DND-41 (cell line): Measurements from ENCODE around the gene TRAF3IP1.

Experiments used
- ATAC-seq: fragments of 200-7000 bp; cut with Tn5 transposase; 3 replicates; pipeline ENCODE4 v1.9.1; 2021; ENCODE audit warnings: low read depth; ENCODE audit not compliant: insufficient read depth
- DNase-seq: peaks from one replicate; pipeline ENCODE4 v3.0.0-alpha.2; 2020
- H2AFZ ChIP-seq: 2 replicates; pipeline ENCODE4 v1.6.0; 2012; ENCODE audit warnings: low read depth, low read length
- H3K27ac ChIP-seq: 2 replicates; pipeline ENCODE4 v1.5.1; 2012; ENCODE audit warnings: low read length, inconsistent platforms
- H3K27me3 ChIP-seq: fragments of 200-600 bp; sonication (generic); 2 replicates; pipeline ENCODE4 v1.6.0; 2012; ENCODE audit warnings: low read length, mild to moderate bottlenecking, inconsistent platforms; ENCODE audit not compliant: insufficient read depth, poor library complexity
- H3K36me3 ChIP-seq: 2 replicates; pipeline ENCODE4 v1.5.1; 2012; ENCODE audit warnings: low read length, inconsistent platforms; ENCODE audit not compliant: insufficient read depth
- H3K4me1 ChIP-seq: 2 replicates; pipeline ENCODE4 v1.5.1; 2012; ENCODE audit warnings: mild to moderate bottlenecking, low read length; ENCODE audit not compliant: insufficient read depth
- H3K4me2 ChIP-seq: 2 replicates; pipeline ENCODE4 v1.6.0; 2012; ENCODE audit warnings: mild to moderate bottlenecking, moderate library complexity, low read length, inconsistent platforms; ENCODE audit not compliant: insufficient read depth
- H3K4me3 ChIP-seq, 2 experiments: fragments of 200-600 bp in 1 of 2; shearing (Covaris generic) in 1 of 2; 2 replicates each; pipeline ENCODE4 v1.5.1; 2012 to 2016; ENCODE audit warnings: inconsistent platforms in 2 of 2, low read length in 2 of 2, mild to moderate bottlenecking in 2 of 2, low read depth in 1 of 2, moderate library complexity in 1 of 2
- H3K79me2 ChIP-seq: 2 replicates; pipeline ENCODE4 v1.6.0; 2012; ENCODE audit warnings: low read length, inconsistent platforms; ENCODE audit not compliant: insufficient read depth
- H3K9ac ChIP-seq: 2 replicates; pipeline ENCODE4 v1.6.0; 2012; ENCODE audit warnings: low read depth, mild to moderate bottlenecking, inconsistent platforms, low read length, moderate library complexity
- H3K9me3 ChIP-seq: 2 replicates; pipeline ENCODE4 v1.5.1; 2012; ENCODE audit warnings: low read length, moderate library complexity, mild to moderate bottlenecking, inconsistent platforms; ENCODE audit not compliant: insufficient read depth, severe bottlenecking
- H4K20me1 ChIP-seq: 2 replicates; pipeline ENCODE4 v1.6.0; 2012; ENCODE audit warnings: low read length; ENCODE audit not compliant: insufficient read depth
- CTCF ChIP-seq: IDR thresholded peaks from 2 replicates; pipeline ENCODE4 v1.5.1; 2012; ENCODE audit warnings: borderline replicate concordance, low read length, moderate library complexity, mild to moderate bottlenecking; ENCODE audit not compliant: poor library complexity, severe bottlenecking; ENCODE audit errors: extremely low read depth
- EZH2 ChIP-seq: IDR thresholded peaks from 3 replicates; pipeline ENCODE4 v1.6.1; 2012; ENCODE audit warnings: borderline replicate concordance, low read depth, mild to moderate bottlenecking, moderate library complexity, low read length, inconsistent platforms; ENCODE audit not compliant: severe bottlenecking

TRAF3IP1 gene

DNA sequence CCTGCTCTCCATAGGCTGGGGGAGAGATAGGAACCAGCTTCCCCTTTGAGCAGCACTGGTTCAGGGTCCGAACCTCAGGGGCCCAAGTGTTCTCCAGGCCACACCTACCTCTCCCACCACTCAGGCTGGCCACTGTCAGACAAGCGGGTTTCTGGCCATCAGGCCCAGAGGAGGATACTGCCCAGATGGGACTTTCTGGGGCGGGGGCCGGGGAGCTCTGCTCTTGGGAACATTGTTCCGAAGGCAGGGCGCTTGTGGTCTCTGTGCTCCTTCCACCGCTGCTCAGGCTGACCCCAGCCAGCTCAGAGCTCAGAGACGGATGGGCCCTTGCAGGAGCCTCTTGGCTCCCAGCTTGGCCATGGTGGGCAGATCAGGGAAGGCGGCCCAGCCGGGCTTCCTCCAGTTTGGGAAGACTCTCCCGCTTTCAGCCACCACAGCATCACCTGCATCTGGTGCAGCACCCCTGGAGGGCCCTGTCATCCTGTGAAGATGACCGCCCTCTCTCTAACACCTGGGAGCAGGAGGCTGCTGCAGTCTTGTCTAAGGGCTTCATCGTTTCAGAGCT lies 5.2 kb upstream of the TRAF3IP1 start:
- Histone ChIP-seq H3K9me3 (no peaks in the 10 kb centered on the region), H4K20me1 (no peaks in the 10 kb centered on the region), H3K4me3 (no peak overlapping the region), H3K27me3 (peaks cover 3% of the 10 kb centered on the region), H3K27ac (no peak overlapping the region), H3K36me3 (no peaks in the 10 kb centered on the region), H3K4me2 (no peak overlapping the region), H3K79me2 (no peaks in the 10 kb centered on the region), H3K4me1 (peaks cover 9% of the 10 kb centered on the region), H2AFZ (no peak overlapping the region), H3K9ac (no peak overlapping the region)
- no peak for TF ChIP-seq CTCF
- TF ChIP-seq EZH2: no peak
- no peak for DNase-seq
- ATAC-seq: no peak

GRCh38 chr2:238320648-238321281 lies 447 bp downstream of the TRAF3IP1 start:
- Histone ChIP-seq H3K36me3 (no peaks in the 10 kb centered on the region), H3K4me1 (peaks cover 24% of the 10 kb centered on the region), H3K9ac (peak overlapping the region; percentile 63), H3K9me3 (no peaks in the 10 kb centered on the region), H3K79me2 (0 out of 2 replicates have a peak, but pooled peaks cover 3% of the 10 kb centered on the region), H3K4me2 (peak overlapping the region; percentile 70), H3K27me3 (peaks cover 3% of the 10 kb centered on the region), H4K20me1 (peaks cover 7% of the 10 kb centered on the region), H2AFZ (peak overlapping the region; percentile 64), H3K27ac (no peak overlapping the region), H3K4me3 (peak overlapping the region; percentile 18 to 80; a peak in 3 of 4 replicates)
- TF ChIP-seq EZH2 (no peak), CTCF (no peak)
- ATAC-seq (peak; percentile 13; the same call in 2 of the 3 replicates), DNase-seq (no peak)

- ATAC-seq (no peak), DNase-seq (no peak)
- Histone ChIP-seq H3K79me2 (0 out of 2 replicates have a peak, but pooled peaks cover 3% of the 10 kb centered on the region), H3K36me3 (peaks cover 2% of the 10 kb centered on the region; the same call in 1 of the 2 replicates), H3K9me3 (no peaks in the 10 kb centered on the region), H3K9ac (peak overlapping the region; percentile 63), H3K4me3 (peak overlapping the region in 1 of 2 experiments; percentile 80; a peak in 3 of 4 replicates), H3K27ac (no peak overlapping the region), H4K20me1 (peaks cover 8% of the 10 kb centered on the region), H3K4me2 (peak overlapping the region; percentile 70), H2AFZ (no peak overlapping the region), H3K4me1 (peaks cover 24% of the 10 kb centered on the region), H3K27me3 (no peaks in the 10 kb centered on the region)
- TF ChIP-seq CTCF: no peak
- no peak for TF ChIP-seq EZH2
Observed at GRCh38 chr2:238321467-238321866, 1.1 kb downstream of the TRAF3IP1 start.
